Progenitor cell of endocrine pancreas (in vitro differentiated cells): Measurements from ENCODE around the gene KLF2. TPM values are rescaled to one million over a fixed set of nuclear protein-coding genes. Genes with fewer than 3 reads are reported as not detected.

Source experiments
- DNase-seq: peaks from one replicate; pipeline ENCODE4 v3.0.0; 2021; ENCODE audit warnings: low spot score; ENCODE audit not compliant: unreplicated experiment
- H3K27ac Mint-ChIP-seq: 2 replicates; pipeline ENCODE4 v1.8.0; 2021; ENCODE audit warnings: mild to moderate bottlenecking, moderate library complexity, mixed read lengths
- H3K27me3 Mint-ChIP-seq: 2 replicates; pipeline ENCODE4 v1.8.0; 2021; ENCODE audit warnings: mixed read lengths
- H3K36me3 Mint-ChIP-seq: 2 replicates; pipeline ENCODE4 v1.8.0; 2022; ENCODE audit warnings: mixed read lengths; ENCODE audit not compliant: insufficient read depth
- H3K4me1 Mint-ChIP-seq: 2 replicates; pipeline ENCODE4 v1.8.0; 2021; ENCODE audit warnings: low read depth, mixed read lengths
- H3K4me3 Mint-ChIP-seq: 2 replicates; pipeline ENCODE4 v1.8.0; 2021; ENCODE audit warnings: low read depth, mild to moderate bottlenecking, moderate library complexity, mixed read lengths
- H3K9me3 Mint-ChIP-seq: 2 replicates; pipeline ENCODE4 v1.8.0; 2021; ENCODE audit warnings: low read depth, mixed read lengths
- CTCF ChIP-seq: fragments of 200-600 bp; sonication (generic); IDR thresholded peaks from one replicate; pipeline ENCODE4 v1.5.0; 2021; ENCODE audit warnings: antibody characterized with exemption, mild to moderate bottlenecking; ENCODE audit not compliant: unreplicated experiment
- total RNA-seq: library from RNA; stranded (reverse); gene quantifications from 2 replicates; pipeline ENCODE4 v1.2.1, GENCODE V29; 2021

Gene KLF2
- total RNA-seq, 1 donor from 2014 or later, result 2.7 TPM

DNA sequence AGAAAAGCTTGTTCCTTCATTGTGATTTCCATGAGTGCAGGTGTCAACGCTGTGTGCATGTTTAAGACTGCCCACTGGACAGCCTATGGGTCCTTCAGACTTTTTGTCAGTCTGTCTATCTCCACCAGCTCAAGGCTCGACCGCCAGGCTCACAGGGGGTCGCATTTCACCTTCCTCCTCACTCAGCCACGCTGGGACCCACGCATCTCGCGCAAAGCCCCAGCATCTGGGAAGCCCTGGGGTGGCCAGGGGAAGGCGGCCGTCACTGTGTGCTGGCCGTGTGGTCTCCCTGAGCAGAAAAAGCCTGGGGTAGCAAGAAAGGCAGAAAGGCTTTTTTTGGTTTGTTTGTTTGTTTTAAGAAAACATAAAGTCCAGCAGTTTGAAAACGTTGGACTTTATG, 48.5 kb downstream of the KLF2 start:
- no peak overlapping the region for H3K27ac Mint-ChIP-seq
- no peak overlapping the region for H3K4me3 Mint-ChIP-seq
- no peak for DNase-seq
- peaks cover 20% of the 10 kb centered on the region for H3K4me1 Mint-ChIP-seq
- no peak for TF ChIP-seq CTCF
- no peaks in the 10 kb centered on the region for H3K9me3 Mint-ChIP-seq
- no peaks in the 10 kb centered on the region for H3K27me3 Mint-ChIP-seq
- H3K36me3 Mint-ChIP-seq, result peaks cover 17% of the 10 kb centered on the region

DNA sequence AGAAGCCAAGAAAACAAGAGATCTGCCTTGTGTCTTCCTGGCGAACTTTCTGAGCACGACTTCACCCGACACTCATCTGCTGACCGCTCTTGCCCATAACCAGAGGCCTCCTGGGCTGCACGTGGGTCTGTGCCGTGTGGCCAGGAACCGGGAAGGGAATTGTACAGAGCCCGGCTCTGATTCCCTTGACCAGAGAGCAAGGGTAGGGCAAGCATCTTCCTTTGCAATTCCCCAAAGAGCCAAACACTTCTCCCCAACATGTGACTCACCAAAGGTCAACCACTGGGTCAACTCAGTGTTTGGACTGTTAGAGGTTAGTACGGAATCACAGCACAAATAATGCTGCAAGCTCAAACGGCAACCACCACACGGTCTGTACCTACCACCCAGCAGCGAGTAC, 48.9 kb downstream of the KLF2 start:
- no peaks in the 10 kb centered on the region for H3K27me3 Mint-ChIP-seq
- H3K9me3 Mint-ChIP-seq, result no peaks in the 10 kb centered on the region
- TF ChIP-seq CTCF, result no peak
- peak overlapping the region; percentile 85 for H3K27ac Mint-ChIP-seq
- peaks cover 17% of the 10 kb centered on the region for H3K36me3 Mint-ChIP-seq
- DNase-seq, result no peak
- H3K4me3 Mint-ChIP-seq, result no peak overlapping the region
- peaks cover 20% of the 10 kb centered on the region for H3K4me1 Mint-ChIP-seq

DNA sequence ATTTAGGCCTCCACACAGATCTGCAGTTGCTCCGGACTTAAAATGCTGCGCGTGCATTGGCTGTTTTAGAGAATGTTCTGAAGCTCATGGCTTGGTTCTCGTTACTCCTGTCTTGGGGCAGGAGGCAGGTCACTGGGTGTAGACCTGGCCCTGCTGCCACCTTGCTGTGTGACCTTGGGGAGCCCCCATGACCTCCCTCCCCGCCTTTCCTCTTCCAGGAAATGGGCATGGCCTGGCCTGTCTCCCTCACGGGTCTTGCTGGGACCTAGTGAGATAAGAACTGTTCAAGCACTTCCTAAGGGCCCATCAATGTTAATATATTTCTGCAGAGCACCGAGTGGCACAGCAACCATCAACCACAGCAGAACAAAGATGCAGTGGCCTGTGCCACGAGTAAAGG, 49.4 kb downstream of the KLF2 start:
- Mint-ChIP-seq H3K27me3 (no peaks in the 10 kb centered on the region), H3K36me3 (peaks cover 17% of the 10 kb centered on the region), H3K4me1 (peaks cover 20% of the 10 kb centered on the region), H3K27ac (no peak overlapping the region), H3K9me3 (no peaks in the 10 kb centered on the region), H3K4me3 (no peak overlapping the region)
- DNase-seq, result no peak
- no peak for TF ChIP-seq CTCF

DNA sequence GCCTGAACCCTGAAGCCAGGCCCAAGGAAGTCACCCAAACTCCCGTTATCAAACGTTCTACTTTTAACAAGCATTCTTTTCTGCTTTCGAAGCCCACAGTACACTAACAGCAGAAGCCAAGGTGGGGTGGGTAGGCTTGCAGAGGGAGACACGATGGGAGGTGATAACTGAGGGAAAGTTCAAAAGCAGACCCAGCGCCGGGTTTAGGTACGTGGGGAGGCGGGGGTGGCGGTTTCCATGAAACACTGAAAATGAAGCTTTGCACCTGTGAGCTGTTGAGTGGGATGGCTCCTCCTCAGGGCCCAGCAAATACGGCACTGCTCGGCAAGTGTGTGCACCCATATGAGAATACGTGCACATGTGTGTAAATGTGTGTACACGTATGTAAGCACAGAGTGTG, 49.8 kb downstream of the KLF2 start:
- Mint-ChIP-seq H3K4me1 (peaks cover 20% of the 10 kb centered on the region), H3K27ac (no peak overlapping the region), H3K27me3 (no peaks in the 10 kb centered on the region), H3K4me3 (no peak overlapping the region), H3K9me3 (no peaks in the 10 kb centered on the region), H3K36me3 (peaks cover 17% of the 10 kb centered on the region)
- no peak for DNase-seq
- no peak for TF ChIP-seq CTCF

- no peak for DNase-seq
- H3K36me3 Mint-ChIP-seq, result peaks cover 17% of the 10 kb centered on the region
- H3K4me3 Mint-ChIP-seq, result no peak overlapping the region
- H3K27me3 Mint-ChIP-seq, result no peaks in the 10 kb centered on the region
- no peak for TF ChIP-seq CTCF
- no peak overlapping the region for H3K27ac Mint-ChIP-seq
- H3K4me1 Mint-ChIP-seq, result peaks cover 20% of the 10 kb centered on the region
- no peaks in the 10 kb centered on the region for H3K9me3 Mint-ChIP-seq
These were observed 50.7 kb downstream of the KLF2 start for GRCh38 chr19:16375157-16375935.
